T-helper 2 cell treated with Interferon-gamma antibody and Interleukin-4, amounts not matched to agents 100 ng/mL and 5 ng/mL, for 36 hours (primary cell): ENCODE data around the gene DONSON. TPM values are rescaled to one million over a fixed set of nuclear protein-coding genes. Genes with fewer than 3 reads are reported as not detected.

Experiments used
- intact Hi-C: fragments of 100-400 bp; cut with micrococcal nuclease; formaldehyde crosslinking; loops from one replicate; pipeline ENCODE4 v1.15.1; 2023
- total RNA-seq: library from RNA; stranded (reverse); gene quantifications from 2 replicates; pipeline ENCODE4 v1.2.3, GENCODE V29; 2022

Gene DONSON
- total RNA-seq, 1 donor from 2014 or later, result 37.8 TPM

DNA sequence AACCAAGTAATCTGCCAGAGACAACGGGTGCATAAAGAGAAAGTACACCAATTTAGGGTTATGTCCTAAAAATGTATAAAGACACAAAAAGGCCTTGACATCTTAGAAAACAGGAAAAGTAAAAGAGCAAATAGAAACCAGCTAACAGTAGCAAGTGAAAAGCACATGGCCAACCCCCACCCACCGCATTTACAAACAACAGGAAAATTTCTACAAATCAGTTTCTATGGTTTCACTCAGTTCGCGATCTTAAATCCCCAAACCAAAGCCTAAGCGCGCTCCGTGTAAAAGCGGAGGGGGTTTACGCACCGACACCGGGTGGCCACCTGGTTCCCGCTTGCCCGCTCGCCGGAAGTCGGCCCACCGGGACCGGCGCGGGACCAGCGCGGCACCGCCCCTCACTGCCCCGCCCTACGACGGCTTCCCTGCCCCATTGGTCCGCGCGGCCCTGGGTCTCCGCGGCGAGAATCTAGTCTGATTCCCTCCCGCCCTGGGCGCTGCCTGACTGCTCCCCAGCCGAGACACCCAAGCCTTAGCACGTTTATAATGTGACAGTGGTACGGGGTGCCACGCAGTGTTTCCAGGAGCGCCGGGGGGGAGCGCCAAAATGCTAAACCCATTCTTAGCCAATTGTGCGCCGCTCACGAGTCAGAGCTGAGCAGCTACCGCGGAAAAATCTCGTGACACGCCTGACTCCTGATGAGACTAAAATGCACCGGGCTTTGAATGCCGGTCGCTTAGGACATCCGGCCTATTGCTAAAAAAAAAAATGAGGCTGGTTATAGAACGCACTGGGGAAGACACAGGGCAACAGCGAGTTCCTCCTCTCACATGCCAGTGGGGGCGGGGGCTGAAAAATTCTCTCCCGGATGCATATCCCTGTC lies 46.5 kb downstream of the DONSON start, which contains the start of gene GART:
Gene GART (minus strand): TSS at position 362 of the 884 bp plus-strand sequence. CDS start 2,802 bp downstream, outside the sequence.
- intact Hi-C loops, result loop anchor here (1.0 to 5.0 kb wide), 11 partner anchors 46 to 1073 kb away; partner anchors contain the start of genes CFAP298, CRYZL1, DNAJC28 and DONSON

DNA sequence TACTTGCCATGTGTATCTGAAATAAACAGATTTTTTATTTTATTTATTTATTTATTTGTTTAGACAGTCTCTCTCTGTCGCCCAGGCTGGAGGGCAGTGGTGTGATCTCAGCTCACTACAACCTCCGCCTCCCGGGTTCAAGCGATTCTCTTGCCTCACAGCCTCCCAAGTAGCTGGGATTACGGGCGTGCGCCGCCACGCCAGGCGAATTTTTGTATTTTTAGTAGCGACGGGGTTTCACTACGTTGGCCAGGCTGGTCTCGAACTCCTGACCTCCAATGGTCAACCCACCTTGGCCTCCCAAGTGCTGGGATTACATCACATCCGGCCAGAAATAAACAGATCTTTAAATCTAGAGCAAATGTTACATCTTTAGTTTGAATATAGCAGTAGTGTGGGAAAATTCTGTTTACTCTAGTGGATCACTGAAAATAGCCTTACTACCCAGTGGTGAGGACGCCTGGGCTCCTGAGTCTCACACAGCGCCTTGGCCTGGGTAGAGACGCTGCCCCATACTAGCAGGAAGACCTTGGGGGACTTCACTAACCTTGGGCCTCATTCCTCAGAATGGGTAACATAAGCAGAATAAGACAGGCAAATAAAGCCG lies 47.3 kb downstream of the DONSON start:
- intact Hi-C loops, result loop anchor here (5.0 kb wide), 3 partner anchors 159 to 929 kb away; partner anchors contain the start of gene CFAP298

DNA sequence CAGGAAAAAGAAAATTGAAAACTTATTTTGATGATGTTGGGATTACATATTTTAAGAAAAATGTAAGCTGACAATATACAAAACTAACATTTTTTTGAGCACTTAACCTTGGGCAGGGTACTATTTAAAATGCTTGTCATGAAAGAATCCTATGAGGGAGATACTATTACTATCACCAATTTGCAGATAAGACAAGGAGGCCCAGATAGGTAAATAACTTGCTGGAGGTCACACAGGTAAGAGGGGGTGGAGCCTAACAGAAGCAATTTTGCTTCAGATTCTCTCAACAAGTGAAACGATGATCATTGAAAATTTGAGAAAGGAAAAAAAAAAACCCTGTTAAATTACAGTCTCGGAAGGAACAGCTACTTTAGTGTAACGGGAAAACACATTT lies 47.8 kb downstream of the DONSON start:
- intact Hi-C loops, result loop anchor here (5.0 kb wide), 3 partner anchors 158 to 928 kb away; partner anchors contain the start of gene CFAP298

GRCh38 chr21:33539616-33540015 lies 48.9 kb downstream of the DONSON start:
- intact Hi-C loops, result loop anchor here (5.0 kb wide), 3 partner anchors 157 to 927 kb away; partner anchors contain the start of gene CFAP298

DNA sequence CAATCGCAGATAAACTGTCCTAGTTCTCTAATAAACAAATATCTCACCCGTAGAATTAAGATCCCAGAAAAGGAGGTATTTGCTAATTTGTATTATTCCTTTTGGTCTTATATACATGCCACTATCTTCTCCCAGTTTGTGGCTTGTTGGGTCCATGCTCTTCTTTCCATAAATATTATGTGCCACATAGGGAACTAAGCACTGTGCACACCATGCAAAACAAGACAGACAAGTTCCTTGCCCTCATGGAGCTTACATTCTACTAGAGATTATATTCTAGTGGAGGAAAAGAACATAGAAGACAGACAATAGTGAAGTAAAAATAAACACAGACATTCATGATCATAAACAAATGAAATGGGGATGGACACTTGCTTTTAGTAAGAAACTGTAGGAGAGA lies 51.3 kb downstream of the DONSON start:
- intact Hi-C loops, result no loop called here

GRCh38 chr21:33531007-33531406 lies 57.5 kb downstream of the DONSON start:
- intact Hi-C loops, result no loop called here

Other genes starting within 250 kb of the DONSON start
- 13.7 and 13.9 TPM in 2 replicates for gene IFNGR2, start 185.3 kb downstream of the DONSON start, total RNA-seq
- 37.5 and 38.8 TPM in 2 replicates for gene TMEM50B, start 108.7 kb downstream of the DONSON start, total RNA-seq
- 0.23 TPM in 1 of 2 replicates, not detected in the other for gene DNAJC28, start 97.0 kb downstream of the DONSON start, total RNA-seq
- 115 and 124 TPM in 2 replicates for gene GART, start 46.6 kb downstream of the DONSON start, total RNA-seq
- gene SON, start 45.6 kb downstream of the DONSON start, total RNA-seq, result 328 and 340 TPM in 2 replicates
- 31.1 and 33.2 TPM in 2 replicates for gene CRYZL1, start 53.1 kb upstream of the DONSON start, total RNA-seq
- 2.4 and 2.7 TPM in 2 replicates for gene ITSN1, start 53.8 kb upstream of the DONSON start, total RNA-seq